ENCODE results near the gene MAF. TPM values are rescaled to one million over a fixed set of nuclear protein-coding genes. Genes with fewer than 3 reads are reported as not detected.

MAF gene
- total RNA-seq, 1 experiment from 2014 or later = 6.6 TPM

- TF ChIP-seq ARID4B (CRISPR knock-in tag; IDR thresholded peaks at IDR 0.05; ENCODE audit: borderline replicate concordance) (no peak), ZNF423 (CRISPR knock-in tag; IDR thresholded peaks at IDR 0.05) (no peak), PRRX2 (CRISPR knock-in tag; IDR thresholded peaks at IDR 0.05) (no peak), ZNF416 (CRISPR knock-in tag; IDR thresholded peaks at IDR 0.05) (no peak), JAZF1 (CRISPR knock-in tag; IDR thresholded peaks at IDR 0.05) (no peak), ATF2 (CRISPR knock-in tag; IDR thresholded peaks at IDR 0.05; ENCODE audit: borderline replicate concordance, low read depth) (no peak), HMGXB4 (CRISPR knock-in tag; IDR thresholded peaks at IDR 0.05) (no peak), IRF2 (CRISPR knock-in tag; IDR thresholded peaks at IDR 0.05; ENCODE audit: borderline replicate concordance, low read depth) (no peak), SP1 (CRISPR knock-in tag; conservative IDR thresholded peaks at IDR 0.05) (no peak), EMX1 (CRISPR knock-in tag; IDR thresholded peaks at IDR 0.05) (no peak), RELA (CRISPR knock-in tag; IDR thresholded peaks at IDR 0.05; ENCODE audit: borderline replicate concordance) (no peak), TCF7 (CRISPR knock-in tag; IDR thresholded peaks at IDR 0.05; ENCODE audit: low read depth) (no peak), ZBTB21 (CRISPR knock-in tag; IDR thresholded peaks at IDR 0.05; ENCODE audit: borderline replicate concordance) (no peak)
- H3K27me3 Mint-ChIP-seq (ENCODE audit: low read depth) = no peaks in the 10 kb centered on the region
- no peaks in the 10 kb centered on the region for H3K4me1 Mint-ChIP-seq
- no peaks in the 10 kb centered on the region for H3K36me3 Mint-ChIP-seq
- no peaks in the 10 kb centered on the region for H3K9me3 Mint-ChIP-seq
- DNase-seq (ENCODE audit: low spot score) = no peak
- POLR2A ChIA-PET = no interaction called here
- ATAC-seq = no peak
- H3K27ac Mint-ChIP-seq = no peak overlapping the region
- no peak overlapping the region for H3K4me3 Mint-ChIP-seq
- CTCF ChIA-PET = interaction anchor here (0.9 kb wide), 1 partner anchor 824 kb away, joined by 3 read pairs; no protein-coding TSS in a partner anchor
These were observed 42.1 kb upstream of the MAF start for GRCh38 chr16:79642652-79643051.

- no peak for TF ChIP-seq PREB (CRISPR knock-in tag; IDR thresholded peaks at IDR 0.05; ENCODE audit: borderline replicate concordance)
- no peak for TF ChIP-seq CBFB (CRISPR knock-in tag; IDR thresholded peaks at IDR 0.05; ENCODE audit: low read depth)
- Mint-ChIP-seq H3K4me3 (no peak overlapping the region), H3K4me1 (no peaks in the 10 kb centered on the region), H3K9me3 (no peaks in the 10 kb centered on the region), H3K36me3 (no peaks in the 10 kb centered on the region), H3K27ac (no peak overlapping the region), H3K27me3 (ENCODE audit: low read depth) (no peaks in the 10 kb centered on the region)
- DNase-seq (ENCODE audit: low spot score) (no peak), ATAC-seq (no peak)
- POLR2A ChIA-PET = interaction anchor here (0.7 kb wide), 1 partner anchor 459 kb away, joined by 5 read pairs; no protein-coding TSS in a partner anchor
- CTCF ChIA-PET = no interaction called here
These were observed 40.2 kb upstream of the MAF start for GRCh38 chr16:79640513-79641360.
